ENCODE results near the gene NAT10.

NAT10 gene

GRCh38 chr11:34155057-34155756 lies 49.8 kb downstream of the NAT10 start:
- no peaks in the 10 kb centered on the region for H3K79me2 ChIP-seq
- no peaks in the 10 kb centered on the region for H3K27me3 ChIP-seq (ENCODE audit: control insufficient read depth, insufficient read depth, low read length)
- no peaks in the 10 kb centered on the region for H3K36me3 ChIP-seq (ENCODE audit: control insufficient read depth, insufficient read depth, low read length)
- H3K9me3 ChIP-seq (ENCODE audit: control insufficient read depth, low read length), result no peaks in the 10 kb centered on the region
- no peaks in the 10 kb centered on the region for H3K4me1 ChIP-seq
- no peak overlapping the region for H3K4me2 ChIP-seq (ENCODE audit: low read length)
- TF ChIP-seq, protein P1, sequence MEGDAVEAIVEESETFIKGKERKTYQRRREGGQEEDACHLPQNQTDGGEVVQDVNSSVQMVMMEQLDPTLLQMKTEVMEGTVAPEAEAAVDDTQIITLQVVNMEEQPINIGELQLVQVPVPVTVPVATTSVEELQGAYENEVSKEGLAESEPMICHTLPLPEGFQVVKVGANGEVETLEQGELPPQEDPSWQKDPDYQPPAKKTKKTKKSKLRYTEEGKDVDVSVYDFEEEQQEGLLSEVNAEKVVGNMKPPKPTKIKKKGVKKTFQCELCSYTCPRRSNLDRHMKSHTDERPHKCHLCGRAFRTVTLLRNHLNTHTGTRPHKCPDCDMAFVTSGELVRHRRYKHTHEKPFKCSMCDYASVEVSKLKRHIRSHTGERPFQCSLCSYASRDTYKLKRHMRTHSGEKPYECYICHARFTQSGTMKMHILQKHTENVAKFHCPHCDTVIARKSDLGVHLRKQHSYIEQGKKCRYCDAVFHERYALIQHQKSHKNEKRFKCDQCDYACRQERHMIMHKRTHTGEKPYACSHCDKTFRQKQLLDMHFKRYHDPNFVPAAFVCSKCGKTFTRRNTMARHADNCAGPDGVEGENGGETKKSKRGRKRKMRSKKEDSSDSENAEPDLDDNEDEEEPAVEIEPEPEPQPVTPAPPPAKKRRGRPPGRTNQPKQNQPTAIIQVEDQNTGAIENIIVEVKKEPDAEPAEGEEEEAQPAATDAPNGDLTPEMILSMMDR (IDR thresholded peaks at IDR 0.05), result no peak
- H3K4me3 ChIP-seq (ENCODE audit: low read depth, low read length), result no peak overlapping the region
- H2AFZ ChIP-seq, result no peak overlapping the region
- no peak overlapping the region for H3K9ac ChIP-seq
- no peak overlapping the region for H3K27ac ChIP-seq

GRCh38 chr11:34155757-34156062 lies 50.3 kb downstream of the NAT10 start:
- Histone ChIP-seq H2AFZ (no peak overlapping the region), H3K4me1 (no peaks in the 10 kb centered on the region), H3K9me3 (ENCODE audit: control insufficient read depth, low read length) (no peaks in the 10 kb centered on the region), H3K27ac (no peak overlapping the region), H3K36me3 (ENCODE audit: control insufficient read depth, insufficient read depth, low read length) (no peaks in the 10 kb centered on the region), H3K79me2 (no peaks in the 10 kb centered on the region), H3K27me3 (ENCODE audit: control insufficient read depth, insufficient read depth, low read length) (no peaks in the 10 kb centered on the region), H3K4me3 (ENCODE audit: low read depth, low read length) (no peak overlapping the region), H3K9ac (no peak overlapping the region), H3K4me2 (ENCODE audit: low read length) (no peak overlapping the region)
- TF ChIP-seq, protein P1 (IDR thresholded peaks at IDR 0.05), result no peak

DNA sequence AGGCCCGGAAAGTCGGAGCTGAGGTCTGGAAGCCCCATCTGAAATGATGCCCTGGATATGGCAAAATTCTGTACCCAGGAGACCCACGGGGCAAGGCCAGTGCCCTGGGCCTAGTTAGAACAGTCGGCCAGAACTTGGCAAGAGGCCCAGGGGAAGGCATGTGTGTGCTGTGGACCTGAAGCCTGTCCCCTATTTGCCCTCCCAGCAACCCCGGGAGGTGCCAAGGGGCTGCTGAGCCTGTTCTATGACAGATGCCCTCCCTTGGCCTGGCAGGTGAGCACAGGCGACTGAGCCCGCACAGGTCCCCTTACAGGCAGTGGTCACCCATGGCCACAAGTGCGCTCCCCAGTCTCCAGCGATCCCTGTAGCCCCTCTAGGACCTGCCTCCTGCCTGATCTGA lies 51.7 kb downstream of the NAT10 start:
- Histone ChIP-seq H2AFZ (no peak overlapping the region), H3K27me3 (ENCODE audit: control insufficient read depth, insufficient read depth, low read length) (no peaks in the 10 kb centered on the region), H3K27ac (no peak overlapping the region), H3K4me3 (ENCODE audit: low read depth, low read length) (no peak overlapping the region), H3K9me3 (ENCODE audit: control insufficient read depth, low read length) (no peaks in the 10 kb centered on the region), H3K4me1 (no peaks in the 10 kb centered on the region), H3K9ac (no peak overlapping the region), H3K36me3 (ENCODE audit: control insufficient read depth, insufficient read depth, low read length) (no peaks in the 10 kb centered on the region), H3K79me2 (no peaks in the 10 kb centered on the region), H3K4me2 (ENCODE audit: low read length) (no peak overlapping the region)
- TF ChIP-seq, protein P1 (IDR thresholded peaks at IDR 0.05), result no peak

DNA sequence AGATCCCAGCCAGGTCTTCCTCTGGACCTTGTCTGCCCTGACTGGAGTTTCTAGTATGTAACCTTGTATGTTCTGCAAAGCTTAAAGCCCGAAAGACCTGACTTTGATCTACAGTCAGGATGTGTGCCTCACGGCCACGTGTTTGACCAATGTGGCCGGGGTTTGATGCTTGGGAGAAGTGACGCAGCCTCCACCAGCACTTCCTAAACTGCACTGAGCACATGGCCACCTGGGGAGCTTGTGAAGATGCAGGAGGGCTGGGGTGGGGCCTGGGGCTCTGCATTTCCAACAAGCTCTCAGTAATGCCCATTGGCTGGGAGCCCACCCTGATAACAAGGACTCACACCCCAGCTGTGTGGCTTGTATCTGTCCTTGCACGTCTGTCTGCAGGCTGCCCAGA lies 53.2 kb downstream of the NAT10 start:
- Histone ChIP-seq H3K27me3 (ENCODE audit: control insufficient read depth, insufficient read depth, low read length) (no peaks in the 10 kb centered on the region), H3K79me2 (no peaks in the 10 kb centered on the region), H3K4me1 (no peaks in the 10 kb centered on the region), H3K4me2 (ENCODE audit: low read length) (no peak overlapping the region), H3K36me3 (ENCODE audit: control insufficient read depth, insufficient read depth, low read length) (no peaks in the 10 kb centered on the region), H3K9ac (no peak overlapping the region), H2AFZ (no peak overlapping the region), H3K4me3 (ENCODE audit: low read depth, low read length) (no peak overlapping the region), H3K27ac (no peak overlapping the region), H3K9me3 (ENCODE audit: control insufficient read depth, low read length) (no peaks in the 10 kb centered on the region)
- TF ChIP-seq, protein P1 (IDR thresholded peaks at IDR 0.05), result no peak

GRCh38 chr11:34160049-34160721 lies 54.8 kb downstream of the NAT10 start:
- H3K4me2 ChIP-seq (ENCODE audit: low read length), result no peak overlapping the region
- H3K79me2 ChIP-seq, result no peaks in the 10 kb centered on the region
- no peaks in the 10 kb centered on the region for H3K27me3 ChIP-seq (ENCODE audit: control insufficient read depth, insufficient read depth, low read length)
- TF ChIP-seq, protein P1 (IDR thresholded peaks at IDR 0.05), result no peak
- no peak overlapping the region for H3K4me3 ChIP-seq (ENCODE audit: low read depth, low read length)
- H3K9me3 ChIP-seq (ENCODE audit: control insufficient read depth, low read length), result no peaks in the 10 kb centered on the region
- no peak overlapping the region for H3K27ac ChIP-seq
- H3K36me3 ChIP-seq (ENCODE audit: control insufficient read depth, insufficient read depth, low read length), result no peaks in the 10 kb centered on the region
- H2AFZ ChIP-seq, result no peak overlapping the region
- H3K4me1 ChIP-seq, result no peaks in the 10 kb centered on the region
- no peak overlapping the region for H3K9ac ChIP-seq

Data from parathyroid adenoma (tissue), 2 donors.